NCI-H526 treated with DMSO at 0.1 percent for 48 hours (cell line): ENCODE data around the gene PTPN18.
"Not testable (repeated sequence)": the region's sequence is repeated elsewhere in the genome, so short reads cannot be mapped to it uniquely, and the experiment has no call there.

ENCODE experiments used
- DNase-seq: peaks from one replicate; lab custom pipeline; 2025; lab: John Stamatoyannopoulos, UW

The PTPN18 gene

DNA sequence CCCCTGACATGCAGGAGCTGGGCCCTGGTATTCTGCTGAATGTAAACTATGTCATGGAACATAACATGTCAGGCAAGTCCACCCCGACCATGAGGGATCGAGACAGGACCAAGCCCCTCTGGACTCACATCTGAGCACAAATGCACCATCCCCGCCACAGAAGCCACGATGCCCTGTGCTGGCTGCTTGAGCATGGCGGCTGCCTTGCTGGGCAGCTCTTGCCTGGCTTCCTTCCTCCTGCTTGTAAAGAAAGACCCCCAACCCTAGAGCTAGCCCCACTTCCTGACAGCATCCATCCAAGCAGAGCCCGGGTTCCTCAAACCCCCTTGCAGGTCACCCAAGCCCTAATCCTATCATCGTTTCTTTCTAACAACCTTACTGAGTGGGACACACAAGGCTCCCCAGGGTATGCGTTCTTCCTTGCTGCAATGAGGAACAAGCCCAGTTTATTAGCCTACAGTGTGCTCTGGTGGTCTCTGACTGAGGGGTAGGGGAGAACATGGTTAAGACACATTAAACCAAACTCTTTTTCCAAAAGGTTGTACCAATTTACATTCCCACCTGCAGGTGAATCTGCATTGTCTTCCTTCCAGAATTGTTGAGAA is 26.6 kb downstream of the PTPN18 start:
- no peak for DNase-seq

DNA sequence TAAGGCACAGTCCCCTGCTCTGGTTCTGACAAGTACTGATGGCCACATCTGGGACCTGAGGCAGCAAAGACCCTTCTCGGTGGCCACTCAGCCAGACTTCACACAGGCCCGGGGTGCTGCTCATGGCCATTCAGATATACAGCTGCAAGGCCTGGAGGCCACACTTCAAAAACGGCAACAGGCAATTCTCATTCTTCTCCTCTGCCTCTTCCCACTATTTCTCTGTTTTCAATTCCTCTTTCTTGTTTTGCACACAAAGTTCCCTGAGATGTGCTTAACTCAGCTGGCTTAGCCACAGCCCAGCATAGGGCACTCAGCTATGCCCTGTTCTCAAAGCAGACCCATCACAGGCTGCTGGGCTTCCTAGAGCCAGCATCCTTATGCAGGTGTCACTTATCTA is 29.9 kb downstream of the PTPN18 start:
- DNase-seq: no peak

DNA sequence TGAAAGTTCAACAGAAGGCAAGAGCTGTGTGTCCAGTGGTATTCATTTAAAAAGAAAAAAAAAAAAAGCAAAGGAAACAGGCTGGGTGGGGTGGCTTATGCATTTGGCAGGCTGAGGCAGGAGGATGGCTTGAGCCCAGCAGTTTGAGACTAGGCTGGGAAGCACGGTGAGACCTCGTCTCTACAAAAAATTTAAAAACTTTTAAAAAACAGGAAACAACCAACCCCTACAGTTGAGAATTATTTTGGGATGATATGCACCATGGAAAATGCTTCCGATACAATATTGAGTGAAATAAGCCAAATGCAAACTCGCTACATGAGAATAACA is 31.2 kb downstream of the PTPN18 start:
- DNase-seq: no peak

- peak; percentile 44 for DNase-seq
These were observed 31.9 kb downstream of the PTPN18 start for GRCh38 chr2:130387804-130388203.

GRCh38 chr2:130388221-130388907 is 32.5 kb downstream of the PTPN18 start:
- peak; percentile 58 for DNase-seq

DNA sequence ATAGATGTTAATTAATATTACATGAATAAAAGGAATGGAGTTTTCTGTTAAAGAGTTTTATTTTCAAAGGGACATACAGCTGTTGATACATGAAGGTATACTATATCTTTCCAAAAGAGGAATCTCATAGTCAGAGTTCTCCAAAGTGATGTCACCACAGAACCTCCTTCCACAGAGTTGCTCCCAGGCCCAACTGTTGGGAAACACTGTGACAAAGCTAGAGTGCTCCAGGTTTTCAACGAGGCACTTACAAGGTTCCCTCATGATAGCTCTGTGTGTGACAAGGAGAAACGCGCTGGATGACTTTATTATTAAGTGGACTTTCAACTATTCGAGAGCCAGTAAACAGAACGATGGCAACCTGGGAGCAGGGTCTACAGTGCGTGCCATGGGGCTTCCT is 33.5 kb downstream of the PTPN18 start:
- no peak for DNase-seq

GRCh38 chr2:130389783-130390182 is 33.9 kb downstream of the PTPN18 start:
- no peak for DNase-seq

DNA sequence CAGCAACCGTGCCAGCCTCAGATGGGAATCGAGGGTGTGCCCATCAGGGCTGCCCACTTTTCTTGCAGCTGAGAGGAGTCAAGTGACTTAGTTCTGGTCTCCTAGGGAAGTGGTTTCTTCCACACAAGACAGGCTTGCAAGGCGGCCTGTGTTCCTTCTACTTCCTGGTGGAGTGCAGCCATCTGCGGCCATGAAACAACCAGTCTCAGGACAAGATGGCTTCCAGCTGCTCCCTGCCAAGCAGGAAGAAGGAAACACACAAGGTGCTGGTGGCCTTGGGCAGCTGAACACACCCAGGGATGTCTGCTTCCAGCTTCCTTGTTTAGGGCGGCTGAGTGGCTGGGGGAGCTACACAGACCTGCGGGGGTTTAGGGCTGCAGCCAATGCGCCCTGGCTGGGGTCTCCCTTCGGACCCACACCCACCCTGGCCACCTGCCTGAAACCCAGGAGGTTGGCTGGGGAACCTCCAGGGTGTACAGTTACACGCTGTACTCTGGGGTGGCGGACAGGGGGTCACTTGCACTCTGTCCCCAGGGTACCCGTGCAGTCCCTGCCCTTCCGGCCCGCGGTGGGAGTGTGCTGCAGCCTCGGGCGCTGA is 34.7 kb downstream of the PTPN18 start:
- DNase-seq: no peak

DNA sequence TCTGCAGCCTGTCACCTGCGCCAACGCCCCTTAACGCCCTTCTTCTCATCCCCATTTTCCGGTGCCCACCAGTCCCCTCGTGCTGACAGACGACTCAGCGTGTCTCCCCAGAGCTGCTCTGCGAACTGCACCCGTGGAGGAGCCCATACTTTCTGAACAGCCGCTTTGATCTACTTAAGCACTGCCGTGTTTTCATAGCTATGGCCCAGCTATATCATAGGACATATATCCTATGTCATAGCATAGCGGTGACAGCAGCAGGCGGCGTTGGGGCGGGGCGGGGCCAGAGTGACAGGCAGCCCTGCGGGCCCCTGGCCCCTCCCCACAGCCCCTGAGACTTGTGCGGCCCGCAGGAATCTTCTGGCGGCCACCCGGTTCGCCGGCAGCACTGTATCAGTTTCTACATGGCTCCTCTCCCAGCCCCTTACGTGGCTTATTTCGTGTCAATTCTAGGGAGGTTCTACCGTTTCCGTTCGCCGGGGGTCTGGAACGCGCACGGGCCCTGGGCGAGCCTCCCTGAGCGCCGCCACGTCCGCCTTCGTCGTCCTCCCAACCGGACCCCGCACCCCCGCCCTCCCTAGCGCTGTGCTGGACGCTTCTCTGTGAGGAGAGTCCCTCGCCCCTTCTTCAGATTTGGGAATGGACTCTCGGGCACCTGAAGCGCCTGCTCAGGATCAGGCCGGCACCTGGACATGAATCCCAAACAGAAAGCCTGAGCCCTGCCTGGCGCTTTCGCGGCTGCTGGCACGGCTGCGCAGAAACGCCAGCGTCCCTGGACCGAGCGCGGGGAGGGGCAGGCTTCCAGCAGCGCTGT is 35.4 kb downstream of the PTPN18 start:
- peak; percentile 70 for DNase-seq

DNA sequence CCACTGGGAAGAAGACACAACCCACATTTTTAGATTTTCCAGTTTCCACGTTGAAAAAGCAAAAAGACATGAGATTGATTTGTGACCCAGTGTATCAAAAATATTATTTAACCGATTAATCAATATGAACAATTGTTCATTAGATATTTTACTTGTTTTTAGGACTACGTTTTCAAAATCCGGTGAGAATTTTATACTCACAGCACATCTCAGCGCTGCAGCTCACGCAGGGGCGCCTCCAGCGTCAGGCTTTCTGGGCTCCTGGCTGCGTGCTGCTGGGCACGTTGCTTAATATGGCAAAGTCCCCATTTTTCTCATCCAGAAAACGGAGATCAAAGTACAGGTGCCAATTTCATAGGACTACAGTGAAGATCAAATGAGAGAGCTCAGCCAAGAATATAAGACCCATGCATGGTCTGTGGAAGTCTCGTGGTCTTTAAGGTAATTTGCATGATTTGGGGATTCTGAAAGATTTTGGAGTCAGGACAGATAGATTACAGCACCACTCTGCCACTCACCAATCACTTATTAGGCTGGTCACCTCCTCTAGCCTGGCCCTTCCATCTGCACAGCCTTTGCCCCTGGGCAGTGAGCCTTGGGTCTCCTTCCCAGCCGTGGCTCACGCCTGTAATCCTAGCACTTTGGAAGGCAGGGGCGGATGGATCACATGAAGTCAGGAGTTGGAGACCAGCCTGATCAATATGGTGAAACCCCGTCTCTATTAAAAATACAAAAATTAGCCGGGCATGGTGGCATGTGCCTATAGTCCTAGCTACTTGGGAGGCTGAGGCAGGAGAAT is 36.2 kb downstream of the PTPN18 start:
- peak; percentile 64 for DNase-seq

GRCh38 chr2:130393318-130393910 is 37.6 kb downstream of the PTPN18 start:
- DNase-seq: no peak

DNA sequence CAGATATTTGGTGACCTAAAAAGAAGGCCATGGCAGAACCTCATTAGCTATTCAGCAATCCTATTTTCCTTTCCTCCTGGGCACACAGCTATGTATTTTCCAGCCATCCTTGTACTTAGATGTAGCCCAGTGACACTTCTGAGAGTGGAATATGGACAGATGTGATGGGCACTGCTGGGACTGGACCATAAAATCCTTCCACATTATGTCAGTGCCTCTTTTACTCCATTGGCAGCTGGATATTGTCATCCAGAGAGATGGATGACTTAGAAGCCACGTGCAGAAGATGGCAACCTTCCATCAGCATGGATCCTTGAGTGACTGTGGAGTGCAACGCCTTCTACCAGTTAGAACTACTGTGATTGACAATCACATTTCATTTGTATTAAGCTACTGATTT is 50.4 kb downstream of the PTPN18 start:
- not testable (repeated sequence) for DNase-seq

GRCh38 chr2:130416693-130417092 is 60.8 kb downstream of the PTPN18 start:
- DNase-seq: not testable (repeated sequence)

GRCh38 chr2:130418845-130419244 is 63.0 kb downstream of the PTPN18 start:
- not testable (repeated sequence) for DNase-seq
